Stomach (tissue), 4 donors: Measurements from ENCODE around the gene UCHL1.

Experiments used
- POLR2A ChIP-seq, 4 donors: fragments of 450-650 bp; IDR thresholded peaks; one replicate each; pipeline ENCODE4 v1.6.1; 2016; ENCODE audit warnings: antibody characterized with exemption in 4 of 4, control low read depth in 2 of 4, mild to moderate bottlenecking in 1 of 4, moderate library complexity in 1 of 4
- TF ChIP-seq, protein P1 (sequence below), 7 experiments: fragments of 450-650 bp in 4 of 7; fragments of 200-600 bp in 3 of 7; sonication (generic) in 3 of 7; IDR thresholded peaks; one replicate each; pipeline ENCODE4 v1.5.1; 2016 to 2019; ENCODE audit warnings: antibody characterized with exemption in 7 of 7, control low read depth in 2 of 7, mild to moderate bottlenecking in 1 of 7

DNA sequence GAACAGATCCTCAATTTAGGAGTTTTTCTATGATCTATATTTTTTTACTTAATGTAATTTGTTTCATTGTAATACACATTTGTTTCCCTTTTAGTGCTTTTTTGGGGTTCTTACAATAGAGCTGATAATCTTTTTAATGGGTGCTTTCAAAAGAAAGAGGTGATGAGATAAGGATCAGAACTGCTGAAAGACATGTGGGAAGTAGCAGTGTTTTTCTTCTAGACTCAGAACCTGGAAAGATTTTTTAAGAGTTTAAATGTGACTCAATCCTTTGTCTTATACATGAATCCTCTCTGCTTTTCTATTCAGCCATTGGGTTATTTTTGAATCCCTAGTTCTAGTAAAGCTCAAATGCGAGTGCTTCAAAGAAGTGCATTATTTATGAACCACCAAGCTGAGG is 25.6 kb downstream of the UCHL1 start:
- TF ChIP-seq, protein P1, sequence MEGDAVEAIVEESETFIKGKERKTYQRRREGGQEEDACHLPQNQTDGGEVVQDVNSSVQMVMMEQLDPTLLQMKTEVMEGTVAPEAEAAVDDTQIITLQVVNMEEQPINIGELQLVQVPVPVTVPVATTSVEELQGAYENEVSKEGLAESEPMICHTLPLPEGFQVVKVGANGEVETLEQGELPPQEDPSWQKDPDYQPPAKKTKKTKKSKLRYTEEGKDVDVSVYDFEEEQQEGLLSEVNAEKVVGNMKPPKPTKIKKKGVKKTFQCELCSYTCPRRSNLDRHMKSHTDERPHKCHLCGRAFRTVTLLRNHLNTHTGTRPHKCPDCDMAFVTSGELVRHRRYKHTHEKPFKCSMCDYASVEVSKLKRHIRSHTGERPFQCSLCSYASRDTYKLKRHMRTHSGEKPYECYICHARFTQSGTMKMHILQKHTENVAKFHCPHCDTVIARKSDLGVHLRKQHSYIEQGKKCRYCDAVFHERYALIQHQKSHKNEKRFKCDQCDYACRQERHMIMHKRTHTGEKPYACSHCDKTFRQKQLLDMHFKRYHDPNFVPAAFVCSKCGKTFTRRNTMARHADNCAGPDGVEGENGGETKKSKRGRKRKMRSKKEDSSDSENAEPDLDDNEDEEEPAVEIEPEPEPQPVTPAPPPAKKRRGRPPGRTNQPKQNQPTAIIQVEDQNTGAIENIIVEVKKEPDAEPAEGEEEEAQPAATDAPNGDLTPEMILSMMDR (IDR thresholded peaks at IDR 0.05), result no peak
- TF ChIP-seq POLR2A (IDR thresholded peaks at IDR 0.05), result no peak
